GM12892 (cell line): ENCODE results near the gene CIDEC.

Source experiments
- DNase-seq: peaks from one replicate; pipeline ENCODE4 v3.0.0; 2011; ENCODE audit not compliant: insufficient read length
- FAIRE-seq: peaks from 2 replicates; lab custom pipeline; 2011; peaks lifted over from hg19 to GRCh38; lab: Jason Lieb, UNC
- POLR2A ChIP-seq: IDR thresholded peaks from 2 replicates; pipeline ENCODE4 v1.6.1; 2011; ENCODE audit warnings: low read depth, low read length, control low read depth
- POLR2AphosphoS5 ChIP-seq: IDR thresholded peaks from 2 replicates; pipeline ENCODE4 v1.6.1; 2011; ENCODE audit warnings: low read depth, low read length, control low read depth
- TAF1 ChIP-seq: IDR thresholded peaks from 2 replicates; pipeline ENCODE4 v1.6.1; 2011; ENCODE audit warnings: low read depth, mild to moderate bottlenecking, control low read depth, low read length, borderline replicate concordance

CIDEC gene

DNA sequence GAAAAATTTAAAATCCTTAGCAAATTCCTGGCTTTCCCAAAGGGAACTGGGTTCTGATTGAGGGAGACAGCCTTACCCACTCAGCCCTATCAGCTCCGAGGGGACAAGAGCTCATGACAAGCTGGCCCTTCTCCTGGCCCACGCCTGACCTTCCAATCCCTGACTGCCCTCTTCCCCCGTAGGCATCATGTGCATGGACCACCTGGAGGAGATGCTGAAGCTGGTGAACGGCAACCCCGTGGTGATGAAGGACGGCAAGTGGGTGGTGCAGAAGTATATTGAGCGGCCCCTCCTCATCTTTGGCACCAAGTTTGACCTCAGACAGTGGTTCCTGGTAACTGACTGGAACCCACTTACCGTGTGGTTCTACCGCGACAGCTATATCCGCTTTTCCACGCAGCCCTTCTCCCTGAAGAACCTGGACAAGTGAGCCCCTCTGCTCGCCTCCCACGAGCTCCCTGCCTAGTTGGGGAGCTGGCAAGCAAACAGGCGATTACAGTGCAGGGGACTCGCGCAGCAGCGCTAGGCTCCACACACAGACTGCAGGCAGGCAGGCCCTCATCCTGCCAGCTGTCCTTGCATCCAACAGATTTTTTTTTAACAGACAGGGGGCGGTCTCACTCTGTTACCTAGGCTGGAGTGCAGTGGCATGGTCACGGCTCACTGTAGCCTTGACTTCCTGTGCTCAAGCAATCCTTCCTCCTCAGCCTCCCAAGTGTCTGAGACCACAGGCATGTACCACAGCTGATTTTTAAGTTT lies 53.1 kb downstream of the CIDEC start:
- FAIRE-seq (no peak), DNase-seq (no peak)
- TF ChIP-seq POLR2AphosphoS5 = no peak
- no peak for TF ChIP-seq TAF1
- no peak for TF ChIP-seq POLR2A

DNA sequence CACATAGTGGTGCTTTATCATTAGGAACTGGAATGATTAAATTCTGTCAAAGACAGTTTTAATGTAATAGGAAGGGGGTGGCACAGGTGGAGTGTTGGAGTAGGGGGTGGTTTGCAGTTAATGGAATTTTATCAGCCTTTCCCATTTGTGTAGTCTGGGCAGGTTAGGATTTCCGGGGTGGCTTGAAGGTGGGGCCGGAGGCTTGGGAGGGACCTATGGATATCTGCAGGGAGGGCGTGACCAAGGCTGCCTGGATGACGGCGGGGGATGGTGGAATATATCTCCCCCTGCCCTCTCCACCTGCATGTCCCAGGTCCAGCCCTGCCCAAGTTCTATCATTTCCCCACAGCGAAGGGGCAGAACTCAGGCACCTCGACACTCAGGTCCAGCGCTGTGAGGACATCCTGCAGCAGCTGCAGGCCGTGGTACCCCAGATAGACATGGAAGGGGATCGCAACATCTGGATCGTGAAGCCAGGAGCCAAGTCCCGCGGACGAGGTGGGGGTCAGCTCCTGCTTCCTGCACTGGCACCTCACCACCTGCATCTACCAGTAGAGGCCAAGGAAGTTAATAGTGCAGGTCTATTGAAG lies 54.5 kb downstream of the CIDEC start:
- FAIRE-seq = no peak
- no peak for TF ChIP-seq POLR2A
- TF ChIP-seq POLR2AphosphoS5 = no peak
- no peak for TF ChIP-seq TAF1
- no peak for DNase-seq

DNA sequence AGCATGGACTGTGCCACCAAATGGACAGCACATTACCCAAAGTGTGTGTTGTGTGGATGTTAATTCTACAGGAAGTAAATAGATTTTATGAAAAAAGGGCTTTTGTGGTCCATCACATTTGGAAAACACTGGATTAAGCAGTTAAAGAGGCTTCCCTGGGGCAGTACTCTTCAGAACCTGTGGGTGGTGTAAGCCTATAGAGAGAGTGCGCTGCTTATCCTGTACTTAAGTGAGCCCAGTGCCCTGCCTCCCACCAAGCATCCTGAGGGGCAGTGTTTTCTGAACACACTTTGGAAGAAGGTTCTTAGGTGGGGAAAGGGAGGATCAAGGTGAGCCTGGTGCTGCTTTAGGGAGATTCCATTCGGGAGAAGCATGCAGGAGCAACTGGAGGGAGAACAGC lies 59.1 kb downstream of the CIDEC start:
- no peak for DNase-seq
- TF ChIP-seq TAF1 (no peak), POLR2A (no peak), POLR2AphosphoS5 (no peak)
- no peak for FAIRE-seq

DNA sequence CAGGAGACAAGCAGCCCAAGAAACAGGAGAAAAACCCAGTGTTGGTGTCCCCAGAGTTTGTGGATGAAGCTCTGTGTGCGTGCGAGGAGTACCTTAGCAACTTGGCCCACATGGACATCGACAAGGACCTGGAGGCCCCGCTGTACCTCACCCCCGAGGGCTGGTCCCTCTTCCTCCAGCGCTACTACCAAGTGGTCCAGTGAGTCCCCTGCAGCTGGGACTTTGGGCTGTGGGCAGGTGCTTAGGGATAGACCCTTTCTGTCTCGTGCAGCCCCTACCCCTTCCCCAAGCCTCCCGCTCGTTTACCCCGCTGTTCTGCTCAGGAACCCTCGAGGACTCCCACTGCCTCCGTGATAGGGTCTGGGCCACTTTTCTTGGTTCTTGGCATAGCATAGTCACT lies 59.5 kb downstream of the CIDEC start:
- TF ChIP-seq POLR2A (no peak), POLR2AphosphoS5 (no peak), TAF1 (no peak)
- FAIRE-seq = no peak
- DNase-seq = no peak

DNA sequence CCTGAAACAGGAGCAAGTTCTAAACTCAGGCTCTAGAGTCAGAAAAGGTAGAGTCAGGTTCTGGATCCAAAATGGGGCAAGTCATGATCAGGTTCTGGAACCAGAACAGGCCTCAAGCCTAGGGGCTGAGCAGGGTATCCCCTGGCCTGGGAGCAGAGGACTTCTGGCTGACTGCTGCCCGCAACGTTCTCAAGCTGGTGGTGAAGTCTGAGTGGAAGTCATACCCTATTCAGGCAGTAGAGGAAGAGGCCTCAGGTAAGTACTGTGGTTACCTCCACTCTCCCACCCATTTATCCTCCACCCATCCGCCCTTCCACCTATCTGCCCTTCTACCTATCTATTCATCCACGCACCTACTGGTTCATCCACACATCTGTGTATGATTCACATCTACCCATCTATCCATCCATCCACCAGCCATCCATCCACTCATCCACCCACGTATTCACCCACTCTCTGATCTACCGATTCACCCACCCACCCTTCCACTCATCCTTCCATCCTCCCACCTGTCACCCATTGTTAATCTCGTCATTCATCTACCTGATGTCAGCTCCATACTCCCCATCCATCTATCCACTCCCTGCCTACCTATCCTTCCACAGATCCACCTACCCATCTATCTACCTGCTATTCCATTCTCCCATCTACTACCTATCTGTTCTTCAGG lies 61.3 kb downstream of the CIDEC start:
- DNase-seq (no peak), FAIRE-seq (peak; percentile 5)
- TF ChIP-seq POLR2AphosphoS5 (no peak), POLR2A (no peak), TAF1 (no peak)

DNA sequence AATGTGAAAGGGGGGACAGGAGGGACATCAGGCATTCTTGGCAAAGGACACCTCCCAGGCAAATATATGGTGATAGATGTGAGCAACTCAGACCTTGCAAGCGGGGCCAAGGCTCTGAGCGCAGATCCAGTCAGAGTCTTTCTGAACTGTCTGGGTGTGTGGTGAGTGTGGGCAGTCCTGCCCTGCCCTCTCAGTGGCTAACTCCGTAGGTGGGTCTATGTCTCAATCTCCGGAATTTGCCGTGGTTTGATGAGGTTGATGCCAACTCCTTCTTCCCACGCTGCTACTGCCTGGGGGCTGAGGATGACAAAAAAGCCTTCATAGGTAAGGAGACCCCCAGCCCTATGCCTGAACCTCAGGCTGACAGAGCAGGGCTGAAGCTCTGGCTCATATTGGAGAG lies 62.6 kb downstream of the CIDEC start:
- no peak for DNase-seq
- no peak for FAIRE-seq

More for the DNA sequence above, 62.6 kb downstream of the CIDEC start:
- TF ChIP-seq POLR2A (no peak), TAF1 (no peak), POLR2AphosphoS5 (no peak)
